ENCODE data around the gene GOLGA6L10.
"Not testable (repeated sequence)": the region's sequence is repeated elsewhere in the genome, so short reads cannot be mapped to it uniquely, and the experiment has no call there.

DNA sequence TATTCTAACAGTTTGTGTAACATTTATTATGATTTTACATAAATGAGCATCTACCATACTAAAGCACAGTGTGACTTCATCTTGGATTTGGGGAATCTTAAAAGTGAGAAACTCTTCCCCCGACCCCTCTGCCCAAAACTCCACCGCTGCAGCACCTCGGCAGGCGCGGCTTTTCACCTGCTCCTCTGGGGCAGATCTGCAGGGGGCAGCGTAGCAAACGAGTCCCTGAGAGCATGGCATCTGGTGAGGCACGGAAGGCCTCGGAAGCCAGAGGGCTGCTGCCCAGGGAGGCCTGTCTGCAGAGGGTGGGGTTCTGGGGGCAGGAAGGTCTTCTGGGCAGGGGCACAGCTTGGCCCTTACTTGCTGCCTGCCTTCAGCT lies 14.7 kb downstream of the GOLGA6L10 start:
- not testable (repeated sequence) for TF ChIP-seq POLR2AphosphoS5 (IDR thresholded peaks at IDR 0.05; ENCODE audit: low read depth, low read length); TAF1 (IDR thresholded peaks at IDR 0.05; ENCODE audit: borderline replicate concordance, low read depth, low read length)
